ENCODE data around the gene TMEM95. TPM values are rescaled to one million over a fixed set of nuclear protein-coding genes. Genes with fewer than 3 reads are reported as not detected.

The TMEM95 gene
- 0.38 TPM in 1 of 2 replicates, not detected in the other for total RNA-seq (2021; fragmentation: NEBNext Ultra II Directional; extraction: Animal tissue kit (Norgen Biotek cat#: 25700))
- polyA plus RNA-seq (2011; rRNA removed), result not detected in 2 replicates
- polyA plus RNA-seq (2011; cell fraction: cytosol; rRNA removed), result not detected
- polyA plus RNA-seq (2011; cell fraction: nucleus; rRNA removed), result not detected
- not detected in 4 replicates for polyA plus RNA-seq (2012, experiment 1 of 2)
- polyA plus RNA-seq (2012, experiment 2 of 2), result not detected
- polyA plus RNA-seq (2013, experiment 1 of 2), result not detected
- polyA plus RNA-seq (2013, experiment 2 of 2), result not detected
- polyA minus RNA-seq (2011; rRNA and poly(A)+ RNA removed), result not detected in 2 replicates
- not detected for polyA minus RNA-seq (2011; cell fraction: cytosol; rRNA and poly(A)+ RNA removed)
- polyA minus RNA-seq (2011; cell fraction: nucleus; rRNA and poly(A)+ RNA removed), result not detected
- long read RNA-seq, experiment 1, result 0 reads
- long read RNA-seq, experiment 2, result 0 reads

DNA sequence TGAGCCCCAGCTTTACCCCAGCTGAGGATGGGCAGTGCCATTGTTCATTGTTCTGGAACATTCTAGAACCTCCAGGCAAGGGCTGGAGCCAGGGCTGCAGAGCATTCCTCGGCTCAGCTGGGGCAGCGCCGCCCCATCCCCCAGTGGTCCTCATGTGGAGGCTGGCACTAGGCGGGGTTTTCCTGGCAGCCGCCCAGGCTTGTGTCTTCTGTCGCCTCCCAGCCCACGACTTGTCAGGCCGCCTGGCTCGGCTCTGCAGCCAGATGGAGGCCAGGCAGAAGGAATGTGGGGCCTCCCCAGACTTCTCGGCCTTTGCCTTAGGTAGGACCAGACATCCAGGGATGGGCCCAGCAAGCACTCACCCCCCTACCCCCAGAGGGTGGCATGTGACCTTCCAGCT lies at the start of gene TMEM95:
TMEM95 (plus strand) TSS at position 104 of the 400 bp plus-strand sequence; CDS start at position 153, 49 bp downstream.
- no peak within 1 kb of the TSS; the same call in 1 of the 2 replicates for H4K8ac ChIP-seq (ENCODE audit: extremely low read depth, insufficient read depth, low read length)
- 0 out of 2 replicates have a peak within 1 kb of the TSS, but pooled peaks have one; percentile 53 for H2AK5ac ChIP-seq (ENCODE audit: low read depth, low read length)
- CTCF ChIA-PET (ENCODE audit: partially characterized antibody), result interaction anchor here (0.7 to 6.5 kb wide), 25 partner anchors 10 to 206 kb away, joined by 3 to 56 read pairs (median 9); partner anchors contain the start of genes ACAP1, CHRNB1, NEURL4 and SENP3
- WGBS, 2 experiments (ENCODE audit: extremely low coverage in 1 of 2, insufficient coverage in 1 of 2, insufficient read length in 1 of 2, insufficient replicate concordance in 2 of 2, low coverage in 1 of 2, low lambda C conversion rate in 2 of 2, missing lambda C conversion rate in 1 of 2), result 82% methylated on average over 10 of the region's 10 CpGs; no CpG with 5 or more reads in 1 of the 2 experiments
- no peak within 1 kb of the TSS for H4K91ac ChIP-seq (replicated peaks; ENCODE audit: insufficient read length, low read length)
- no peaks in the 10 kb centered on the region for H3K27me3 ChIP-seq (replicated peaks in 1 of 4; ENCODE audit: control insufficient read depth in 3 of 4, extremely low read depth in 1 of 4, insufficient read depth in 3 of 4, low read length in 3 of 4)
- H3K4me3 ChIP-seq (ENCODE audit: extremely low read depth in 1 of 4, insufficient read depth in 2 of 4, low read depth in 3 of 4, low read length in 4 of 4), result no peak within 1 kb of the TSS
- H3K14ac ChIP-seq (ENCODE audit: insufficient read length), result no peak within 1 kb of the TSS
- no peaks in the 10 kb centered on the region for H3K36me3 ChIP-seq (ENCODE audit: control insufficient read depth in 2 of 4, insufficient read depth in 4 of 4, low read length in 3 of 4)
- TF ChIP-seq SIN3A (conservative IDR thresholded peaks at IDR 0.05 in 1 of 2, IDR thresholded peaks at IDR 0.05 in 1 of 2; ENCODE audit: low read depth in 1 of 2, low read length in 2 of 2) (0 out of 4 replicates have a peak, but pooled peaks of 1 of the 2 experiments have one; percentile 34), EP300 (IDR thresholded peaks at IDR 0.05; ENCODE audit: borderline replicate concordance in 1 of 2, low read depth in 2 of 2, low read length in 2 of 2) (no peak)
- POLR2A ChIA-PET (ENCODE audit: partially characterized antibody), result interaction anchor here (0.9 to 7.8 kb wide), 12 partner anchors 13 to 148 kb away, joined by 3 to 91 read pairs (median 5); partner anchors contain the start of genes FGF11, GPS2, NEURL4 and POLR2A
- H2BK15ac ChIP-seq (ENCODE audit: low read length), result peak within 1 kb of the TSS; percentile 9; the same call in 1 of the 2 replicates
- H2BK12ac ChIP-seq (ENCODE audit: low read depth, low read length), result peak within 1 kb of the TSS; percentile 60; the same call in 1 of the 2 replicates
- no peaks in the 10 kb centered on the region for H3K9me3 ChIP-seq (ENCODE audit: insufficient read depth in 2 of 2, low read depth in 1 of 2, low read length in 1 of 2)
- H3K23ac ChIP-seq (ENCODE audit: insufficient read length), result no peak within 1 kb of the TSS
- H2AFZ ChIP-seq (ENCODE audit: low read length), result no peak within 1 kb of the TSS
- no peak for FAIRE-seq
- no peak within 1 kb of the TSS for H2BK20ac ChIP-seq (ENCODE audit: low read length)
- H4K20me1 ChIP-seq (replicated peaks in 1 of 2; ENCODE audit: control insufficient read depth in 1 of 2, insufficient read depth in 2 of 2, low read length in 2 of 2), result no peaks in the 10 kb centered on the region
- no peak within 1 kb of the TSS for H3K27ac ChIP-seq (ENCODE audit: low read depth, low read length)
- H3K4ac ChIP-seq (replicated peaks; ENCODE audit: insufficient read length, low read depth, low read length), result peak within 1 kb of the TSS; percentile 65
- H2BK5ac ChIP-seq (ENCODE audit: low read depth, low read length), result no peak within 1 kb of the TSS
- H3K56ac ChIP-seq (replicated peaks; ENCODE audit: insufficient read length, low read depth, low read length), result no peak within 1 kb of the TSS
- peaks cover 12% of the 10 kb centered on the region; the same call in 1 of the 2 replicates for H3K23me2 ChIP-seq (ENCODE audit: low read depth, low read length)
- H3K79me2 ChIP-seq (ENCODE audit: control insufficient read depth in 1 of 2, insufficient read depth in 2 of 2, low read length in 2 of 2), result no peaks in the 10 kb centered on the region
- H3K18ac ChIP-seq (ENCODE audit: extremely low read depth, low read length), result no peak within 1 kb of the TSS
- no peak within 1 kb of the TSS for H2BK120ac ChIP-seq (replicated peaks; ENCODE audit: low read depth, low read length)
- DNase-seq (ENCODE audit: low read depth in 1 of 2, low spot score in 2 of 2), result no peak
- no peak within 1 kb of the TSS for H3K9ac ChIP-seq (replicated peaks in 1 of 4; ENCODE audit: extremely low read depth in 1 of 4, low read depth in 3 of 4, low read length in 3 of 4)
- peaks cover 0 to 13% (median 4%) of the 10 kb centered on the region in 4 experiments; a peak in 5 of 7 replicates for H3K4me1 ChIP-seq (replicated peaks in 1 of 4; ENCODE audit: control insufficient read depth in 3 of 4, insufficient read depth in 4 of 4, low read length in 3 of 4)
- no peaks in the 10 kb centered on the region for H3K79me1 ChIP-seq (ENCODE audit: low read depth, low read length)
- H3K4me2 ChIP-seq (ENCODE audit: insufficient read depth in 1 of 2, low read depth in 2 of 2, low read length in 2 of 2), result no peak within 1 kb of the TSS; a peak in 1 of 4 replicates
- H4K5ac ChIP-seq (ENCODE audit: insufficient read length, low read depth, low read length), result no peak within 1 kb of the TSS

Data from H1 (cell line).